Tibial nerve (tissue), 3 donors: Measurements from ENCODE around the gene FBXO21.

Source experiments
- CTCF ChIP-seq, 5 experiments: fragments of 200-600 bp in 3 of 5; fragments of 450-650 bp in 2 of 5; sonication (generic) in 3 of 5; IDR thresholded peaks; one replicate each; pipeline ENCODE4 v1.5.1; 2016 to 2019; ENCODE audit warnings: antibody characterized with exemption in 5 of 5, mild to moderate bottlenecking in 3 of 5, moderate library complexity in 2 of 5
- POLR2A ChIP-seq, 2 donors: fragments of 450-650 bp; IDR thresholded peaks; one replicate each; pipeline ENCODE4 v1.6.1; 2017; ENCODE audit warnings: antibody characterized with exemption in 2 of 2, mild to moderate bottlenecking in 2 of 2, moderate library complexity in 2 of 2

GRCh38 chr12:117111386-117111785 is 78.9 kb downstream of the FBXO21 start:
- no peak for TF ChIP-seq CTCF (IDR thresholded peaks at IDR 0.05)
- TF ChIP-seq POLR2A (IDR thresholded peaks at IDR 0.05), result no peak
